GM12872 (cell line): ENCODE measurements around the gene MPPED1.

Source experiments
- CTCF ChIP-seq: IDR thresholded peaks from 3 replicates; pipeline ENCODE4 v1.5.1; 2011; ENCODE audit warnings: low read depth, mild to moderate bottlenecking, low read length, moderate library complexity; ENCODE audit not compliant: insufficient read depth

Gene MPPED1

GRCh38 chr22:43490311-43490710 lies 78.5 kb downstream of the MPPED1 start:
- TF ChIP-seq CTCF: no peak

- no peak for TF ChIP-seq CTCF
Observed at GRCh38 chr22:43491177-43491576, 79.4 kb downstream of the MPPED1 start.

- TF ChIP-seq CTCF: no peak
Observed at GRCh38 chr22:43491737-43492136, 79.9 kb downstream of the MPPED1 start.

- TF ChIP-seq CTCF: no peak
Observed at GRCh38 chr22:43493297-43493696, 81.5 kb downstream of the MPPED1 start.

- TF ChIP-seq CTCF: no peak
Observed at GRCh38 chr22:43497956-43498855, 86.4 kb downstream of the MPPED1 start.

GRCh38 chr22:43498856-43499253 lies 87.0 kb downstream of the MPPED1 start:
- TF ChIP-seq CTCF: no peak

- TF ChIP-seq CTCF: no peak
Observed at GRCh38 chr22:43500792-43501785, 89.3 kb downstream of the MPPED1 start.
